ENCODE results near the gene DBX1. TPM values are rescaled to one million over a fixed set of nuclear protein-coding genes. Genes with fewer than 3 reads are reported as not detected.
A peak's percentile ranks its signal among the peaks of the same experiment; 100 is the strongest.

Gene DBX1
- total and polyA plus RNA-seq, 10 donors: not detected

DNA sequence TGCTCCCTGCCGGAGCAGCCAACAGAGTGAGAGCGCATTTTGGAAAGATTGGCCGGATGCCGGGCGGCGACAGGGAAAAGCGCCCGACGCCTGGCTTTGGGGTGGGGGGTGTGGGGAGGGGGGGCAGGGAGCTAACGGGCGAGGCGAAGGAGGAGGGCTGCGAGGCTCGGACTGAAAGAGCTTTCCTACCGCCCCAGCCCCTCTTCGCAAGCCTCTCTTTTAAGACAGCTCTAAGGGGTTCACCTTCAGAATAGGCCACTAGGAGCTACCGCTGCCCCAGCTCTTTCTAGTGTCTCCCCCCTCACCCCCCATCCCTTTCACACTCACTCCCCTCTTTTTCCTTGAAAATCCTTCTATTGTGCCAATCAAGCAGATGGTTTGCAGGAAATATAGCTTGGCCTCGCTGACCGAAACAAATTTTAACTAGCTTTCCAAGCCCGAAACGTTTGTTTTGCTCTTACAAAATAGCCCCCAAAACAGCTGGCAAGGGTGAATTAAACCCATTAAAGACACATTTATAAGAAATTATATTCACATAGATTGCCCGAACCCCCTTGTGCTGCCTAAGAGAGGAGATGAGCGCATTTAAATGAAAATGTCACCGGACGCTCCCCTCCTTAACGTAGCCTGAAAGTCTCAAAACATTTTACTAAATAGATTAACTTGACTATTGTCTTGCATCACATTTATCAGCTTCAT lies 3.7 kb upstream of the DBX1 start:
- H3K27me3 ChIP-seq (replicated peaks in 1 of 7): peaks cover 8 to 100% (median 85%) of the 10 kb centered on the region in 7 donors
- H3K4me1 ChIP-seq: peaks cover 0 to 22% (median 13%) of the 10 kb centered on the region in 6 donors
- intact Hi-C loops (cut with DNase I; ENCODE audit: low total_unique reads): no loop called here
- WGBS, 5 donors: 7 to 14% (median 7%) methylated on average over 18 to 26 of the region's 26 CpGs
- no peak overlapping the region for H3K27ac ChIP-seq
- DNase-seq: no peak
- H3K4me3 ChIP-seq: peak overlapping the region in 5 of 8 donors; percentile 3 to 50 (median 7)
- TF ChIP-seq POLR2A (IDR thresholded peaks at IDR 0.05) (no peak), POLR2AphosphoS5 (IDR thresholded peaks at IDR 0.05) (no peak)
- TF ChIP-seq, protein P1, sequence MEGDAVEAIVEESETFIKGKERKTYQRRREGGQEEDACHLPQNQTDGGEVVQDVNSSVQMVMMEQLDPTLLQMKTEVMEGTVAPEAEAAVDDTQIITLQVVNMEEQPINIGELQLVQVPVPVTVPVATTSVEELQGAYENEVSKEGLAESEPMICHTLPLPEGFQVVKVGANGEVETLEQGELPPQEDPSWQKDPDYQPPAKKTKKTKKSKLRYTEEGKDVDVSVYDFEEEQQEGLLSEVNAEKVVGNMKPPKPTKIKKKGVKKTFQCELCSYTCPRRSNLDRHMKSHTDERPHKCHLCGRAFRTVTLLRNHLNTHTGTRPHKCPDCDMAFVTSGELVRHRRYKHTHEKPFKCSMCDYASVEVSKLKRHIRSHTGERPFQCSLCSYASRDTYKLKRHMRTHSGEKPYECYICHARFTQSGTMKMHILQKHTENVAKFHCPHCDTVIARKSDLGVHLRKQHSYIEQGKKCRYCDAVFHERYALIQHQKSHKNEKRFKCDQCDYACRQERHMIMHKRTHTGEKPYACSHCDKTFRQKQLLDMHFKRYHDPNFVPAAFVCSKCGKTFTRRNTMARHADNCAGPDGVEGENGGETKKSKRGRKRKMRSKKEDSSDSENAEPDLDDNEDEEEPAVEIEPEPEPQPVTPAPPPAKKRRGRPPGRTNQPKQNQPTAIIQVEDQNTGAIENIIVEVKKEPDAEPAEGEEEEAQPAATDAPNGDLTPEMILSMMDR (IDR thresholded peaks at IDR 0.05 in 8 of 11, conservative IDR thresholded peaks at IDR 0.05 in 3 of 11): no peak
- H3K36me3 ChIP-seq: no peaks in the 10 kb centered on the region
- H3K9me3 ChIP-seq: peaks cover 0 to 13% (median 0%) of the 10 kb centered on the region in 8 donors

DNA sequence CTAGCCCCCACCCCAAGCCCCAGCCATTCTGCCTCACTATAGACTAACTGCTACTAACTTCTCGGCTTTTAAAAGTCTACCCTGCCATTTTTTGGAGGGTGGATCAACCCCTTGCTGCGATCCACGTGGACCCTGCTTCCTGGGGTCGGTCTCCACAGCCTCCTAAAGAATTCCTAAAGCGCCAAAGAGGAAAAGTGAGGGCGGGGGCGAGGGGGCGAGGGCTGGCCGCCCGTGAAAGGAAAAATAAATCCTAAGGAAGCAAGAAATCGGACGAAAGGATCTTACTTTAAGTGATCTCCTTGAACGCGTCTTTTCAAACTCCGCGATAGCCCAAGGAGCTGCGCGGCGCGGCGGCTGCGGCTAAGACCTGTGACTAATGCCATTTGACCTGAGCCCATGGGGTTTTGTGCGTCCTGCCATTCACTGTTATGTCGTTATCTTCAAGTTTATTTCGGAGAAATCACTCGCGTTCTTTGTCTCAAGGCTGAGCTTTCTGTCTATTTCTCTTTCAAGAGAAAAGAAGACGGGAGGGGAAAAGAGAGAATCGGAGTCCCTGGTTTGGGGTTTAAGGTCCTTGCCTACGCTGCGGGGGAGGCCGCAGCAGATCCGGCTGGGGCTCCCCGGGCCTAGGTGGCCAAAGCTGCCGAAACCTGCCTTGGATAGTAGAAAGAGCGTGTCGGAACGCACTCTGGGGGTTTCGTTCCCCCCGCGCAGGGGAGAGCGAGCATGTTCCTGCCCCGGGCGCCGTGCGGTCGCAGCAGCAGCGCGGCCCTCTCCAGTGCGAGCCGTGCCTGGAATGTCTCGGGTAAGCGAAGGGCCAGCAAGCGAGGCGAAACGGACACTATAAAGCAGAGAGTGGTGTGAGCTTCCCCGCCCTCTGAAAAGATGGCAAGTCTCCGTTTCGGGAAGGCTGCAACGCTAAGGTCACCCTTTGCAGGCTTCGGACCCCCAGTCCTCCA lies 2.8 kb upstream of the DBX1 start:
- intact Hi-C loops (cut with DNase I; ENCODE audit: low total_unique reads): no loop called here
- Histone ChIP-seq H3K4me3 (peak overlapping the region in 5 of 8 donors; percentile 3 to 50 (median 7)), H3K27me3 (replicated peaks in 1 of 7) (peaks cover 8 to 100% (median 93%) of the 10 kb centered on the region in 7 donors), H3K9me3 (peaks cover 0 to 13% (median 0%) of the 10 kb centered on the region in 8 donors), H3K36me3 (no peaks in the 10 kb centered on the region), H3K27ac (no peak overlapping the region), H3K4me1 (peaks cover 0 to 22% (median 13%) of the 10 kb centered on the region in 6 donors)
- TF ChIP-seq POLR2AphosphoS5 (IDR thresholded peaks at IDR 0.05) (no peak), POLR2A (IDR thresholded peaks at IDR 0.05) (no peak)
- TF ChIP-seq, protein P1 (IDR thresholded peaks at IDR 0.05 in 8 of 11, conservative IDR thresholded peaks at IDR 0.05 in 3 of 11): no peak
- no peak for DNase-seq
- WGBS, 5 donors: 2 to 7% (median 3%) methylated on average over 61 of the region's 61 CpGs

DNA sequence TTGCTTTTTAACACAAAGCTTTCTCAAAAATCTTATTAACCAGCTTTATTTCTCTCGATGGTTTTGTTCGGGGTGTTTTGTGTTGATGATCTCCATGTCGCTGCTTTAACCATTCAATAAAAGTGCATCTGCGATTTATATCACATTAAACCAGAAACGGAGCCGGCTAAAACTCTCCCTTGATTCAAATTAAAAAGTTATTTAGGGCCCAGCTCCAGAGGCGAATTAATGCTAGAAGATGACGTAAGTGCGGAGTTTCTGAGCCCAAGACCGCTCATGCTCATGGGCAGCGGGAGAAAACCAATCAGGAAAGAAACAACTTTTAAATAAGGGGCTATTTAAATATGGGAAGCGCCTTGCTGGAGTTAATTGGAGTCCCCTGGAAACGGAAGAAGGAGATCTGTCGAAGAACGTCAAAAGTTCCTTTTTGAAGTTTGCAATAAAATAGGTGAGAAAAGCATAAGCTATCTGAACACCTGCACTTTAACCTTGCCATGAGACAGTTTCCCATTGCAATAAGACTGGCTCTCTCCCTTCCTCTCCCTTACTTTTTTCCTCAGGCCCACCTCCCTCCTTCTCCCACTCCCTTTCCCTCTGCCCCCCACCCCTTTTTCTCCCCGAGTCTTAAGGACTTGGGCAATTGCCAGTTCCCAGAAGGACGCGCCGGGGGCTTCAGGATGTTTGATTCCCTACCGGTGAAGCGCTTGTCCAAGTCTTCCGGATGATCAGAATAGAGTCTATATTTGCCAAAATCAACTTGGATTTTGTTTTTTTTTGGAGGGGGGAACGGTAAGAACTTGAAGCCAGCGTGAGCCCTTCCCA lies 1.9 kb upstream of the DBX1 start:
- H3K4me3 ChIP-seq: no peak overlapping the region
- H3K27me3 ChIP-seq (replicated peaks in 1 of 7): peaks cover 10 to 100% (median 94%) of the 10 kb centered on the region in 7 donors
- no peaks in the 10 kb centered on the region for H3K36me3 ChIP-seq
- DNase-seq: no peak
- TF ChIP-seq, protein P1 (IDR thresholded peaks at IDR 0.05 in 8 of 11, conservative IDR thresholded peaks at IDR 0.05 in 3 of 11): no peak
- TF ChIP-seq POLR2AphosphoS5 (IDR thresholded peaks at IDR 0.05) (no peak), POLR2A (IDR thresholded peaks at IDR 0.05) (no peak)
- no peak overlapping the region for H3K27ac ChIP-seq
- intact Hi-C loops (cut with DNase I; ENCODE audit: low total_unique reads): no loop called here
- peaks cover 0 to 13% (median 0%) of the 10 kb centered on the region in 8 donors for H3K9me3 ChIP-seq
- 5 to 11% (median 6%) methylated on average over 24 of the region's 24 CpGs for WGBS, 5 donors
- H3K4me1 ChIP-seq: peaks cover 3 to 28% (median 20%) of the 10 kb centered on the region in 6 donors

All from spleen (tissue), 11 donors.